Psoas muscle (tissue), 8 donors: Measurements from ENCODE around the gene CCL4. TPM values are rescaled to one million over a fixed set of nuclear protein-coding genes. Genes with fewer than 3 reads are reported as not detected.
A peak's percentile ranks its signal among the peaks of the same experiment; 100 is the strongest.
"Not testable (repeated sequence)": the region's sequence is repeated elsewhere in the genome, so short reads cannot be mapped to it uniquely, and the experiment has no call there.

Source experiments
- ATAC-seq, 4 donors: fragments of 200-7000 bp; cut with Tn5 transposase; one replicate each; pipeline ENCODE4 v1.9.1; 2020; ENCODE audit warnings: moderate library complexity in 3 of 4, mild to moderate bottlenecking in 2 of 4
- DNase-seq, 2 donors: peaks; one replicate each; pipeline ENCODE4 v3.0.0-alpha.2; 2020
- H3K27ac ChIP-seq: fragments of 200-600 bp; one replicate; pipeline ENCODE4 v1.8.0; 2022
- H3K27me3 ChIP-seq, 3 donors: fragments of 200-600 bp in 1 of 3; one replicate each; pipeline versions ENCODE4 v1.6.1 to v1.8.0; 2013 to 2022; ENCODE audit warnings: low read length in 2 of 3, mild to moderate bottlenecking in 2 of 3, moderate library complexity in 1 of 3; ENCODE audit not compliant: insufficient read depth in 3 of 3
- H3K36me3 ChIP-seq, 2 donors: fragments of 200-600 bp in 1 of 2; one replicate each; pipeline versions ENCODE4 v1.6.1 to v1.8.0; 2013 to 2022; ENCODE audit warnings: low read depth in 1 of 2, mild to moderate bottlenecking in 1 of 2, moderate library complexity in 1 of 2; ENCODE audit not compliant: insufficient read depth in 1 of 2
- H3K4me1 ChIP-seq: fragments of 200-600 bp; one replicate; pipeline ENCODE4 v1.8.0; 2022
- H3K4me3 ChIP-seq: fragments of 200-600 bp; one replicate; pipeline ENCODE4 v1.8.0; 2022; ENCODE audit warnings: mild to moderate bottlenecking
- H3K9me3 ChIP-seq: fragments of 200-600 bp; one replicate; pipeline ENCODE4 v1.8.0; 2022
- CTCF ChIP-seq: fragments of 200-600 bp; IDR thresholded peaks from one replicate; pipeline ENCODE4 v1.8.0; 2022; ENCODE audit warnings: antibody characterized with exemption
- WGBS, 3 donors: extraction: QIAGEN DNeasy Blood & Tissue Kit; methylation state at CpG; one replicate each; pipeline versions ENCODE4 v1.1.6 to v1.1.7; 2013; 5-methylcytosine and 5-hydroxymethylcytosine counted together
- intact Hi-C, 2 donors: fragments of 100-400 bp; cut with DNase I; formaldehyde crosslinking; loops; one replicate each; pipeline versions ENCODE4 v1.11.0 to v1.14.2; 2022
- polyA plus RNA-seq, 3 donors: library from polyadenylated mRNA; stranded (reverse); fragments of 200-250 nt; gene quantifications; one replicate each; pipeline ENCODE4 v1.2.3, GENCODE V29; 2013
- total RNA-seq, 4 donors: library from RNA; stranded (reverse); fragmentation: NEBNext Ultra II Directional in 2 of 4; extraction: Animal tissue kit (Norgen Biotek cat#: 25700) in 2 of 4; gene quantifications; one replicate each; pipeline versions ENCODE4 v1.2.1 to v1.2.4, GENCODE V29; 2021 to 2023
- donor health status: healthy with polysubstance abuse.
- donor health status: DM: no; HTN: no; CAD: no; lungs with moderate emphysema.
- donor health status: Bipolar disorder and iron deficiency.
- donor health status: healthy.
- donor health status: DM: yes; HTN: yes; CAD: no.
- donor health status: DM: no; HTN: no; CAD: no.
- donor health status: DM: no; HTN: no; CAD: no.
- donor health status: DM: yes; HTN: yes; CAD: no.

The CCL4 gene
- total and polyA plus RNA-seq, 7 donors, result 0.13 to 2.2 (median 0.41) TPM

GRCh38 chr17:36088670-36089338, 14.8 kb upstream of the CCL4 start:
- Histone ChIP-seq H3K9me3 (no peaks in the 10 kb centered on the region), H3K4me3 (no peak overlapping the region), H3K36me3 (no peaks in the 10 kb centered on the region), H3K4me1 (no peaks in the 10 kb centered on the region), H3K27ac (no peak overlapping the region), H3K27me3 (peaks cover 0 to 1% (median 0%) of the 10 kb centered on the region in 3 donors)
- intact Hi-C loops, result no loop called here
- no peak for TF ChIP-seq CTCF
- no peak for DNase-seq
- whole genome bisulfite sequencing, 3 donors, result 61 to 71% (median 66%) methylated on average over 12 to 14 of the region's 14 CpGs
- ATAC-seq, result no peak

GRCh38 chr17:36089339-36089865, 14.2 kb upstream of the CCL4 start:
- intact Hi-C loops, result no loop called here
- no peaks in the 10 kb centered on the region for H3K9me3 ChIP-seq
- H3K27ac ChIP-seq, result no peak overlapping the region
- ATAC-seq (no peak), DNase-seq (no peak)
- TF ChIP-seq CTCF, result no peak
- H3K4me1 ChIP-seq, result no peaks in the 10 kb centered on the region
- H3K4me3 ChIP-seq, result no peak overlapping the region
- no peaks in the 10 kb centered on the region for H3K36me3 ChIP-seq
- peaks cover 0 to 1% (median 0%) of the 10 kb centered on the region in 3 donors for H3K27me3 ChIP-seq
- WGBS, 3 donors, result 65 to 77% (median 75%) methylated on average over 4 of the region's 4 CpGs

- Histone ChIP-seq H3K4me3 (no peak within 1 kb of the TSS), H3K27me3 (peaks cover 0 to 1% (median 0%) of the 10 kb centered on the region in 3 donors), H3K9me3 (no peaks in the 10 kb centered on the region), H3K36me3 (no peaks in the 10 kb centered on the region), H3K4me1 (no peaks in the 10 kb centered on the region), H3K27ac (peak within 1 kb of the TSS; percentile 4)
- peak in 1 of 2 donors; percentile 64 for DNase-seq
- intact Hi-C loops, result no loop called here
- no peak for TF ChIP-seq CTCF
- peak in 2 of 4 donors; percentile 28 to 50 for ATAC-seq
- WGBS, 3 donors, result 54 to 58% (median 56%) methylated on average over 9 of the region's 9 CpGs
Observed at GRCh38 chr17:36089888-36090836, 13.5 kb upstream of the CCL4 start, which contains the start of gene CCL3. TSS of gene CCL3 (minus strand) at chr17:36090143. CDS start at chr17:36090058, 85 bp downstream.

- Histone ChIP-seq H3K4me3 (no peak overlapping the region), H3K27me3 (peaks cover 0 to 1% (median 0%) of the 10 kb centered on the region in 3 donors), H3K27ac (no peak overlapping the region), H3K9me3 (no peaks in the 10 kb centered on the region), H3K4me1 (no peaks in the 10 kb centered on the region), H3K36me3 (no peaks in the 10 kb centered on the region)
- intact Hi-C loops, result no loop called here
- no peak for TF ChIP-seq CTCF
- no peak for DNase-seq
- 69 to 77% (median 71%) methylated on average over 4 of the region's 4 CpGs for WGBS, 3 donors
- no peak for ATAC-seq
Observed at GRCh38 chr17:36092230-36092629, 11.4 kb upstream of the CCL4 start.

GRCh38 chr17:36092715-36093114, 10.9 kb upstream of the CCL4 start:
- H3K9me3 ChIP-seq, H3K4me1 ChIP-seq, H3K4me3 ChIP-seq, DNase-seq, H3K27ac ChIP-seq, H3K36me3 ChIP-seq, intact Hi-C loops, ATAC-seq, H3K27me3 ChIP-seq: not testable (repeated sequence)
- WGBS, 3 donors, result 81 to 85% (median 83%) methylated on average over 6 of the region's 6 CpGs
